Skeletal muscle tissue (tissue), 4 donors: ENCODE data around the gene JOSD2. TPM values are rescaled to one million over a fixed set of nuclear protein-coding genes. Genes with fewer than 3 reads are reported as not detected.
A peak's percentile ranks its signal among the peaks of the same experiment; 100 is the strongest.

Source experiments
- H3K27ac ChIP-seq: one replicate; pipeline ENCODE4 v1.7.0; 2013; ENCODE audit warnings: mild to moderate bottlenecking, low read depth, low read length, inconsistent platforms
- H3K27me3 ChIP-seq, 3 donors: one replicate each; pipeline ENCODE4 v1.7.0; 2013; ENCODE audit warnings: low read length in 3 of 3; ENCODE audit not compliant: control insufficient read depth in 3 of 3, insufficient read depth in 3 of 3
- H3K36me3 ChIP-seq, 3 donors: one replicate each; pipeline ENCODE4 v1.7.0; 2013; ENCODE audit warnings: low read length in 3 of 3; ENCODE audit not compliant: control insufficient read depth in 3 of 3, insufficient read depth in 3 of 3
- H3K4me1 ChIP-seq, 3 donors: one replicate each; pipeline ENCODE4 v1.7.0; 2013; ENCODE audit warnings: low read length in 3 of 3, mild to moderate bottlenecking in 3 of 3; ENCODE audit not compliant: control insufficient read depth in 3 of 3, insufficient read depth in 3 of 3
- H3K4me3 ChIP-seq, 3 donors: one replicate each; pipeline ENCODE4 v1.7.0; 2013; ENCODE audit warnings: low read length in 3 of 3
- H3K9ac ChIP-seq, 3 donors: one replicate each; pipeline ENCODE4 v1.7.0; 2013; ENCODE audit warnings: low read length in 3 of 3, mild to moderate bottlenecking in 3 of 3, moderate library complexity in 2 of 3, low read depth in 1 of 3
- H3K9me3 ChIP-seq, 3 donors: one replicate each; pipeline ENCODE4 v1.7.0; 2013; ENCODE audit warnings: low read length in 3 of 3; ENCODE audit not compliant: control insufficient read depth in 3 of 3
- total RNA-seq: library from RNA; depleted of rRNA; stranded (reverse); fragments of >200 nt; gene quantifications from one replicate; pipeline ENCODE4 v1.2.3, GENCODE V29; 2014
- donor health status: Osteomylitis.

Gene JOSD2
- total RNA-seq, 1 donor from 2014 or later, result 13.0 TPM

DNA sequence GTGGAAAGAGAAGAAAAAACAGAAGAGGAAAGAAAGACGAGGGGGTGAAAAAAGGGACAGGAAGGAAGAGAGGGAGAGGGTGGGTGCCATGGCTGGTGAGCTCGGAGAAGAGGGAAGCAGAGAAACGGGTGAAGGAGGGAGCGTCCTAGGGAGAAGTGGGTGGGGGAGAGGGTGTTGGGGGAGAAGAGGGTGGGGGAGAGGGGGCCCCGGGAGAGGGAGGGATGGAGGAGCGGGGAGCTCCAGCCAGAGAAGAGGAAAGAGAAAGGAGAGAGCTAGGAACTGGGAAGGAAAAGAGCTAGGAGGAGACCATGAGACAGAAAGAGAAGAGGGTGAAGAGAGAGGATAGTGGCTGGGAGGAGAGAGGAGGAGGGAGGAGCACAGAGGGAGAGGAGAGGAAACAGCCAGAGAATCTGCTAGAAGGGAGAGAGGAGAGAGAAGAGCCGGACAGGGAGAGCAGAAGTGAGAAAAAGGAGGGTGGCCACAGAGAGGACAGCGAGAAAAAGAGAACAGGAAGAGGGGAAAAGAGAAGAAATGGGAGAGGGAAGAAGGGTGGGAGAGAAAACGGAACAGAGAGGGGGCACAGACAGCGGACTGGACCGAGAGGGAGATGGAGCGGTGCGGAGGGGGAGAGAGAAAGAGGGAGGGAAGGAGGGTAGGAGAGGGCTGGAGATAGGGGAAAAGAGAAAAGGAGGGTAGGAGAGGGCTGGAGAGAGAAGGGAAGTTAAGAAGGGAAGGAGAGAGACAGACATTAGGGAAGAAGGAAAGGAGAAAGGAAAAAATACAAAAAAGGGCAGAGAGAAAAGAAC is 22.4 kb downstream of the JOSD2 start:
- H3K9me3 ChIP-seq, result peaks cover 0 to 7% (median 0%) of the 10 kb centered on the region in 3 donors
- peaks cover 16 to 48% (median 30%) of the 10 kb centered on the region in 3 donors for H3K4me1 ChIP-seq
- H3K9ac ChIP-seq, result peak overlapping the region in 1 of 3 donors; percentile 69
- no peaks in the 10 kb centered on the region for H3K27me3 ChIP-seq
- no peak overlapping the region for H3K4me3 ChIP-seq
- H3K36me3 ChIP-seq, result peaks cover 15 to 17% (median 15%) of the 10 kb centered on the region in 3 donors
- peak overlapping the region; percentile 69 for H3K27ac ChIP-seq

- Histone ChIP-seq H3K4me3 (no peak overlapping the region), H3K27me3 (no peaks in the 10 kb centered on the region), H3K9me3 (peaks cover 0 to 7% (median 0%) of the 10 kb centered on the region in 3 donors), H3K36me3 (peaks cover 17 to 21% (median 19%) of the 10 kb centered on the region in 3 donors), H3K27ac (peak overlapping the region; percentile 36), H3K4me1 (peaks cover 16 to 48% (median 26%) of the 10 kb centered on the region in 3 donors), H3K9ac (no peak overlapping the region)
Measured at GRCh38 chr19:50486823-50487515, 24.0 kb downstream of the JOSD2 start.

DNA sequence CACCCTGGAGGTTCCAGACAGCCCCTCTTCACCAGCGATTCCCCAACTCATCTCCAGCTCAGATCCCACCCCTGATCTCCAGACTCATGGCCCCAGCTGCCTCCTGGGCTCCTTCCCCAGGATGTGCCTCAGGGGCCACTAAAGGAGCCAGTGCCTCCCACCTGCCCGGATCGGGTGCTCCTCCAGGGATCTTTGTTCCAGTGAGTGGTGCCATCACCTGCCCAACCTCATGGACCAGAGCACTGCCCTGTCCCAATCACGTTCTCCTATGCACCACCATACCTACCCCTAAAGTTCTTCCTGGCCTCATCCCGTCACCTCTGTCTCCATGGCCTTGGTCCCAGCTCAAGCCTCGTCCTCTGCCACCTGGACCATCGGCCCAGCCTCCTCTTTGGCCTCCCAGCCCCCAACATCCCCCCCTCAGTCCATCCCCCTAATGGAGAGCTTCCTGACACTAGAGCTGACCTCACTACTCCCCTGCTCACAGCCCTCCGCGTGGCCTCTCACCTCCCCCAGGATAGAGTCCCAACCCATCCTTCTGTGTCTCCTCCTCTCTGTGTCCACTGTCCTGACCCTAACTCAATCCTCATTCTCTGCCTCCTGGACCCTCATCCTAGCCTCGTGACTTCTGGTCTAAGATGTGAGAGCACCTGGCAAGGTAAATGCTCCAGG is 25.6 kb downstream of the JOSD2 start:
- H3K27ac ChIP-seq, result peak overlapping the region; percentile 36
- peaks cover 24 to 27% (median 26%) of the 10 kb centered on the region in 3 donors for H3K36me3 ChIP-seq
- H3K9ac ChIP-seq, result no peak overlapping the region
- H3K4me1 ChIP-seq, result peaks cover 8 to 33% (median 16%) of the 10 kb centered on the region in 3 donors
- H3K9me3 ChIP-seq, result peaks cover 0 to 5% (median 0%) of the 10 kb centered on the region in 3 donors
- H3K4me3 ChIP-seq, result no peak overlapping the region
- no peaks in the 10 kb centered on the region for H3K27me3 ChIP-seq

DNA sequence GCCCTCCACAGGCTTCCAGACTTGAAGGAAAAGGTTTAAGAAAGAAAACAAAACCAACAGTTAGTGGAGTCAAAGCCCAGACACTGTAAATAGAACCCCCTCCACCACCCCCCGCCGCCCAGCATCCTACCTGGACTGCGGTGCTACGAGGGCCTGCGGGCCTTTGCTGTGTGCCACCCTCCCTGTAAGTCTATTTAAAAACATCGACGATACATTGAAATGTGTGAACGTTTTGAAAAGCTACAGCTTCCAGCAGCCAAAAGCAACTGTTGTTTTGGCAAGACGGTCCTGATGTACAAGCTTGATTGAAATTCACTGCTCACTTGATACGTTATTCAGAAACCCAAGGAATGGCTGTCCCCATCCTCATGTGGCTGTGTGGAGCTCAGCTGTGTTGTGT is 28.1 kb downstream of the JOSD2 start:
- Histone ChIP-seq H3K4me1 (peaks cover 2 to 32% (median 11%) of the 10 kb centered on the region in 3 donors), H3K4me3 (no peak overlapping the region), H3K36me3 (peaks cover 44 to 47% (median 46%) of the 10 kb centered on the region in 3 donors), H3K9me3 (peaks cover 0 to 4% (median 0%) of the 10 kb centered on the region in 3 donors), H3K9ac (peak overlapping the region in 1 of 3 donors; percentile 45), H3K27me3 (no peaks in the 10 kb centered on the region), H3K27ac (no peak overlapping the region)

DNA sequence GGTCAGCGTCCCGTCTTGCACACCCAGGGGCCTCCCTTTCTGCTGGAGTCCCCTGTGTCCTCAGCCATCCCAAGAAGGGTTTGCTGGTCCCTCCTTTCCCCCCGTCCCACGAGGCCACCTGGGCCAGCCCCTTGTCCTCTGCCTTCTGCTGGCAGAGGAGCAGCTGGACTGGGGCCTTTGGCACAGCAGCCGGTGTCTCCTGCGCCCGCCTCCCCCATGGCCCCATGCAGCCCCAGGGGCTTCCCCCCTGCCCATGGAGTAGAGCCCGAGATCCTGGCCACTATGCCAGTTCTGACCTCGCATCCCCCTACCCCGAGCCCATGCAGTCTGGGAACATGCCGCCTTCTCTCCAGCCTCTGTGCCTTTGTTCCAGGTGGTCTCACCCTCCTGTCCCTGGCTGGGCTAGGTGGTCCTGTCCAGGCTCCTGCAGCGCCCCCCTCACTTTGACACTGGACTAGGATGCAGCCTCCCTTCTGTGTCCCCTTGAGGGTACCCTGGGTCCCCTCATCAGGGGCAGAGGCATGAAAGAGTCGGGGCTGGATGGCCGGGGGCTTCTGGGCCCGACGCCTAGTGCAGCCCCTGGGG is 28.6 kb downstream of the JOSD2 start:
- Histone ChIP-seq H3K36me3 (peaks cover 42 to 47% (median 45%) of the 10 kb centered on the region in 3 donors), H3K9ac (peak overlapping the region in 1 of 3 donors; percentile 45), H3K27me3 (no peaks in the 10 kb centered on the region), H3K4me1 (peaks cover 6 to 37% (median 14%) of the 10 kb centered on the region in 3 donors), H3K27ac (no peak overlapping the region), H3K9me3 (peaks cover 0 to 4% (median 0%) of the 10 kb centered on the region in 3 donors), H3K4me3 (no peak overlapping the region)

DNA sequence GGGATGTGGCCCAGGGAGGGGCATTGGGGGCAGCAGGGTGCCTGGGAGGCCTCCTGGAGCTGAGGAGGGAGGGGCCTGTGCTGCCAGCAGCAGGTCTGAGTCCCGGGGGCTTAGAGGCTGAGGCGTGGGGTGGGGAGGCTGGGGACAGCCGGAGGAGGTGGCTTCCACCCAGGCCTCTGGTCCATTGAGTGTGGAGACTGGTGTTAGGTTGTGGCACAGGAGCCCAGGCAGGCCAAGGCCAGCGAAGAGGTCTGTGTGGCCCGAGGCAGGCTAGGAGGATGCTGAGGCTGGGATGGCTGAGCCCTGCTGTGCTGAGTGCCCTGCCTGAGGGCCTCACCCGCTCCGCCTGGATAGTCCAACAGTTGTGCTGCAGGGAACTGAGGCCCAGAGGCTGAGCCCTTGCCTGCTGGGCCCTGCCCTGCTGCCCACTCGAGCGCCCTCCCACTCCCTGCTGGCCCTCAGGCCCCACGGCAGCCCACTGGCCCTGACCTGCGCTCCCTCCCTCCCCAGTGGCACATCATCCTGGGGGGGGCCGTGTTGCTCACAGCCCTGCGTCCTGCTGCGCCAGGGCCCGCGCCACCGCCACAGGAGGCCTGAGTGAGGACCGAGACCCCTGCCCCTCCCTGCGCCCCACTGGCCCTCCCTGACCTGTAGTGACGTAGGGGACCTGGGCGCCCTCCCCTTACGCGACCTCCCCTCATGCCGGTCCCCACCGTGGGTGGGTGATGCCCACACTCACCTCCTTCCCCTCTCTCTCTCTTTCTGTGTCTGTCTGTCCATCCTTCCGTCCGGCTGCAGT is 29.4 kb downstream of the JOSD2 start:
- Histone ChIP-seq H3K36me3 (peaks cover 33 to 41% (median 38%) of the 10 kb centered on the region in 3 donors), H3K4me1 (peaks cover 13 to 37% (median 15%) of the 10 kb centered on the region in 3 donors), H3K27ac (no peak overlapping the region), H3K4me3 (no peak overlapping the region), H3K9ac (no peak overlapping the region), H3K27me3 (no peaks in the 10 kb centered on the region), H3K9me3 (no peaks in the 10 kb centered on the region)

DNA sequence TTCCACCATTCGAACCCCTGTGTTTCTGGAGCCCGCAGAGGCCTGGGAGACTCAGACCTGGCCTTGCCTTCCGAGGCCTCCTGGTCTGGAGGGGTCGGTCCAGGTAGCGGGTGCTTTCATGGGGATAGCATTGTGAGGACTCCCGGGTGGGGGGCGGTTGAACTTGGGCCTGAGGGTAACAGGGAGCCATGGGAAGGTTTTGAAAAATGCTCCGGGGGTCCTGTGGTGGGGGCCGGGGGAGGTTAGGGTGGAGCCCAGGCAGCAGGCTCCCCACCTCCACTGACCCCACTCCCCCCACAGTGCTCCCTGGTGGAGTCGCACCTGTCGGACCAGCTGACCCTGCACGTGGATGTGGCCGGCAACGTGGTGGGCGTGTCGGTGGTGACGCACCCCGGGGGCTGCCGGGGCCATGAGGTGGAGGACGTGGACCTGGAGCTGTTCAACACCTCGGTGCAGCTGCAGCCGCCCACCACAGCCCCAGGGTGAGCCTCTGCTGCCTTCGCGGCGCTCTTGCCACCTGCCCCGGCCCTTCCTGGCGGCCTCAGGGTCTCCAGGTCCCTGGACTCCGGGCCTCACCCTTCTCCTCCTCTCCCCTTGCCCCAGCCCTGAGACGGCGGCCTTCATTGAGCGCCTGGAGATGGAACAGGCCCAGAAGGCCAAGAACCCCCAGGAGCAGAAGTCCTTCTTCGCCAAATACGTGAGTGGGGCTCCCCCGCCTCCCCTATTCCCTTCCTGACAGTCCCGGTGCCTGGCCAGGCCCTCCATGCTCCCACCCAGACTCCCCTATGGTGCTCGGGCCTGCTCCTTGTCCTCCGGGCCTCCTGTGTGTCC is 30.5 kb downstream of the JOSD2 start:
- no peak overlapping the region for H3K4me3 ChIP-seq
- no peak overlapping the region for H3K27ac ChIP-seq
- peaks cover 29 to 39% (median 38%) of the 10 kb centered on the region in 3 donors for H3K36me3 ChIP-seq

DNA sequence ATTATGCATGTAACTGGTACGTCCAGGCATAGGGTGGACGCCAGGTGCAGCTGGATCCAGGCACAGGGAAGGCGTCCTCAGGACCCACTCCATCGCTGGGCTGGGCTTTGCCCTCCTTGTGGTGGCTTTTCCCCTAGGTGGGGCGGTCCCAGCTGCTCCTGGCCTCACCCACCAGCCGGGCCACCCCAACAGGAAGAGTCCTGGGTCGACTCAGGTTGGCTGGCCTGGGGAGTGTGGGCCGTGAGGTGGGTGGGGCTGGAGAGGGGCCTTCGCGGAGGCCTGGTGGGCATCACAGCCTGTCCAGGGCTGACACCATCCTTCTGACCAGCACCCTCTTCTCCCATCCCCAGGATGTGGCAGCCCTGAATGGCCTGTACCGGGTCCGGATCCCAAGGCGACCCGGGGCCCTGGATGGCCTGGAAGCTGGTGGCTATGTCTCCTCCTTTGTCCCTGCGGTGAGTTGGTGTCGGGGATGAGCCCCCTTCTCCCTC is 31.2 kb downstream of the JOSD2 start:
- H3K9ac ChIP-seq, result peak overlapping the region in 1 of 3 donors; percentile 45
- no peaks in the 10 kb centered on the region for H3K27me3 ChIP-seq
- H3K36me3 ChIP-seq, result peaks cover 29 to 39% (median 38%) of the 10 kb centered on the region in 3 donors
- no peak overlapping the region for H3K4me3 ChIP-seq
- H3K27ac ChIP-seq, result no peak overlapping the region
- H3K4me1 ChIP-seq, result peaks cover 15 to 38% (median 17%) of the 10 kb centered on the region in 3 donors
- no peaks in the 10 kb centered on the region for H3K9me3 ChIP-seq

More for the DNA sequence above, 30.5 kb downstream of the JOSD2 start:
- Histone ChIP-seq H3K4me1 (peaks cover 15 to 38% (median 17%) of the 10 kb centered on the region in 3 donors), H3K9me3 (no peaks in the 10 kb centered on the region), H3K9ac (no peak overlapping the region), H3K27me3 (no peaks in the 10 kb centered on the region)
